Common myeloid progenitor, CD34-positive (primary cell): Measurements from ENCODE around the gene DOP1B.

ENCODE experiments used
- CTCF ChIA-PET: fragments of 350-600 bp; sonication (Branson Sonifier 250); formaldehyde crosslinking; loops from one replicate; lab custom pipeline; 2021; ENCODE audit warnings: antibody characterized with exemption; lab: Charles Lee
- POLR2A ChIA-PET: fragments of 350-600 bp; sonication (Branson Sonifier 250); formaldehyde crosslinking; loops from one replicate; lab custom pipeline; 2021; ENCODE audit warnings: antibody characterized with exemption; lab: Charles Lee
- DNase-seq, 3 donors: peaks; one replicate each; pipeline versions ENCODE4 v3.0.0 to v3.0.0-alpha.2; 2013
- H3K27ac ChIP-seq, 2 experiments: 1 replicate in 1 of 2; 2 replicates in 1 of 2; pipeline ENCODE4 v1.7.0; 2013; ENCODE audit warnings: inconsistent platforms in 2 of 2, low read length in 2 of 2, mild to moderate bottlenecking in 2 of 2, low read depth in 1 of 2, moderate library complexity in 1 of 2; ENCODE audit not compliant: severe bottlenecking in 2 of 2, insufficient read depth in 1 of 2, poor library complexity in 1 of 2
- H3K27me3 ChIP-seq, 5 experiments: replicated peaks in 2 of 5; 1 replicate in 3 of 5; 2 replicates in 2 of 5; pipeline versions ENCODE4 v1.6.1 to v1.7.0; 2013; ENCODE audit warnings: low read length in 4 of 5, mild to moderate bottlenecking in 2 of 5, moderate library complexity in 2 of 5, inconsistent platforms in 1 of 5; ENCODE audit not compliant: insufficient read depth in 5 of 5, control insufficient read depth in 4 of 5
- H3K36me3 ChIP-seq, 4 experiments: 1 replicate in 2 of 4; 2 replicates in 2 of 4; pipeline versions ENCODE4 v1.6.1 to v1.7.0; 2013; ENCODE audit warnings: low read length in 3 of 4, control low read depth in 1 of 4, mild to moderate bottlenecking in 1 of 4; ENCODE audit not compliant: control insufficient read depth in 4 of 4, insufficient read depth in 4 of 4
- H3K4me1 ChIP-seq, 4 experiments: 1 replicate in 3 of 4; 2 replicates in 1 of 4; pipeline versions ENCODE4 v1.6.1 to v1.7.1; 2013; ENCODE audit warnings: low read length in 3 of 4, mild to moderate bottlenecking in 3 of 4, control low read depth in 1 of 4, inconsistent platforms in 1 of 4, moderate library complexity in 1 of 4; ENCODE audit not compliant: control insufficient read depth in 4 of 4, insufficient read depth in 4 of 4; ENCODE audit errors: control extremely low read depth in 1 of 4
- H3K4me3 ChIP-seq, 7 experiments: 1 replicate in 4 of 7; 2 replicates in 3 of 7; pipeline versions ENCODE4 v1.5.1 to v1.7.0; 2013; ENCODE audit warnings: mild to moderate bottlenecking in 7 of 7, low read length in 6 of 7, moderate library complexity in 6 of 7, inconsistent platforms in 2 of 7, low read depth in 2 of 7, control low read depth in 1 of 7; ENCODE audit not compliant: insufficient read depth in 4 of 7, control insufficient read depth in 1 of 7; ENCODE audit errors: extremely low read depth in 1 of 7
- H3K9me3 ChIP-seq, 5 experiments: 1 replicate in 4 of 5; 2 replicates in 1 of 5; pipeline versions ENCODE4 v1.6.1 to v1.7.1; 2013; ENCODE audit warnings: low read length in 4 of 5, mild to moderate bottlenecking in 2 of 5, inconsistent platforms in 1 of 5, low read depth in 1 of 5, moderate library complexity in 1 of 5; ENCODE audit not compliant: control insufficient read depth in 4 of 5, insufficient read depth in 2 of 5; ENCODE audit errors: control extremely low read depth in 1 of 5
- WGBS: methylation state at CpG from one replicate; pipeline ENCODE4 v1.1.5; 2013; ENCODE audit not compliant: insufficient coverage; 5-methylcytosine and 5-hydroxymethylcytosine counted together

DOP1B gene

DNA sequence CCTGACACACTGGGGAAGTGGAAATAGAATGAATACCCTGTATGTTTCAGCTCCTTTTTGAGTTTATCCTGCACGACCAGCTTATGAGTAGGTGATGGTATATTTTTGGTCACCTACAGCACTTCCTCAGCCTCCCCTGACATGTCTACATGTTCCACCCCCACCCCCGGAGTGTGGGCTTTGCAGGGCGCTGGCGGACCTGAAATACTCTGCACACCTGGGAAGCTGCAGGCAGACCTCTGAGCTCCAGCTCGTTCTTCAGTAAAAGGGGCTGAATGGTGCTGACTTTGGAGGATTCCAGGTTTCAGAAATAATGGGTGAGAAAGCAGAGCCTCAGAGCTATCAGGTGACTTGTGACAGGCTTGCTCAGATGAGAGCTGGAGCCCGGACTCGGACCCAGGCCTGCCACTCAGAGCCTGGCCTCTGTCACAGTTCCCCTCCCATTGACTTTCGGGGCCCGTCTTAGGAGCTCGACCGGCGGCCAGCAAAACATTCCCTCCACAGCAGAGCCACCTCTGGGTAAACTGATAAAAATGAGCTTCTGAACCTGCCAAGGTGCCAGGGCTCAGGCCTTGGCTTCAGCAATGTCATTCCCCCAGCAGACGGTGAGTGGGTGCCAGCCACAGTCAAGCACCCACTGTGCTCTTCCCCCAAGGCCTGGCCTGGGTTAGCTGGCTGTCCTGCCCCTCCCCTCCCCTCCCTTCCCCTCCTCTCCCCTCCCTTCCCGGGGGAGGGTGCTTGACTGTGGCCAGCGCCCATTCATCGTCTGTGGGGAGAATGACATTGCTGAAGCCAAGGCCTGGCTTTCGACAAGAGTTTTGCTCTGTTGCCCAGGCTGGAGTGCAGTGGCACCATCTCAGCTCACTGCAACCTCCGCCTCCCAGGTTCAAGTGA is 30.1 kb downstream of the DOP1B start:
- peaks cover 0 to 10% (median 2%) of the 10 kb centered on the region in 4 experiments for H3K36me3 ChIP-seq
- H3K9me3 ChIP-seq = no peaks in the 10 kb centered on the region
- no peak overlapping the region for H3K27ac ChIP-seq
- DNase-seq = no peak
- H3K27me3 ChIP-seq = no peaks in the 10 kb centered on the region
- ChIA-PET CTCF (interaction anchor here (0.6 to 2.4 kb wide), 5 partner anchors 9 to 45 kb away, joined by 3 to 8 read pairs (median 4); no protein-coding TSS in a partner anchor), POLR2A (interaction anchor here (0.6 kb wide), 1 partner anchor 59 kb away, joined by 4 read pairs; no protein-coding TSS in a partner anchor)
- 95% methylated on average over 12 of the region's 18 CpGs for WGBS
- no peak overlapping the region for H3K4me3 ChIP-seq
- peaks cover 2 to 18% (median 5%) of the 10 kb centered on the region in 4 experiments for H3K4me1 ChIP-seq

GRCh38 chr21:36188081-36188681 is 31.6 kb downstream of the DOP1B start:
- Histone ChIP-seq H3K27ac (no peak overlapping the region), H3K4me3 (no peak overlapping the region), H3K9me3 (no peaks in the 10 kb centered on the region), H3K27me3 (no peaks in the 10 kb centered on the region), H3K36me3 (peaks cover 0 to 10% (median under 1%) of the 10 kb centered on the region in 4 experiments), H3K4me1 (peaks cover 2 to 17% (median 5%) of the 10 kb centered on the region in 4 experiments)
- ChIA-PET POLR2A (no interaction called here), CTCF (interaction anchor here (0.6 to 2.4 kb wide), 12 partner anchors 11 to 103 kb away, joined by 3 to 8 read pairs (median 3); no protein-coding TSS in a partner anchor)
- 100% methylated on average over 6 of the region's 8 CpGs for WGBS
- DNase-seq = no peak

GRCh38 chr21:36188937-36189336 is 32.3 kb downstream of the DOP1B start:
- WGBS = 0% methylated on average over 1 of the region's 2 CpGs

GRCh38 chr21:36190736-36191135 is 34.1 kb downstream of the DOP1B start:
- no peaks in the 10 kb centered on the region for H3K27me3 ChIP-seq
- H3K36me3 ChIP-seq = peaks cover 0 to 3% (median 0%) of the 10 kb centered on the region in 4 experiments
- H3K4me1 ChIP-seq = peaks cover 2 to 14% (median 5%) of the 10 kb centered on the region in 4 experiments
- CTCF ChIA-PET = interaction anchor here (0.6 to 1.0 kb wide), 2 partner anchors 20 to 37 kb away, joined by 4 read pairs; no protein-coding TSS in a partner anchor
- no peak overlapping the region for H3K27ac ChIP-seq
- H3K4me3 ChIP-seq = no peak overlapping the region
- 81% methylated on average over 2 of the region's 4 CpGs for WGBS
- DNase-seq = no peak
- no peaks in the 10 kb centered on the region for H3K9me3 ChIP-seq
- POLR2A ChIA-PET = no interaction called here

More at GRCh38 chr21:36188937-36189336, 32.3 kb downstream of the DOP1B start:
- DNase-seq = peak in 2 of 3 donors; percentile 20 to 21
- ChIA-PET CTCF (interaction anchor here (0.8 to 1.6 kb wide), 5 partner anchors 13 to 48 kb away, joined by 3 to 6 read pairs (median 5); no protein-coding TSS in a partner anchor), POLR2A (no interaction called here)
- Histone ChIP-seq H3K36me3 (peaks cover 0 to 10% (median 0%) of the 10 kb centered on the region in 4 experiments), H3K4me1 (peaks cover 2 to 17% (median 5%) of the 10 kb centered on the region in 4 experiments), H3K27me3 (no peaks in the 10 kb centered on the region), H3K9me3 (no peaks in the 10 kb centered on the region), H3K27ac (no peak overlapping the region), H3K4me3 (no peak overlapping the region)

DNA sequence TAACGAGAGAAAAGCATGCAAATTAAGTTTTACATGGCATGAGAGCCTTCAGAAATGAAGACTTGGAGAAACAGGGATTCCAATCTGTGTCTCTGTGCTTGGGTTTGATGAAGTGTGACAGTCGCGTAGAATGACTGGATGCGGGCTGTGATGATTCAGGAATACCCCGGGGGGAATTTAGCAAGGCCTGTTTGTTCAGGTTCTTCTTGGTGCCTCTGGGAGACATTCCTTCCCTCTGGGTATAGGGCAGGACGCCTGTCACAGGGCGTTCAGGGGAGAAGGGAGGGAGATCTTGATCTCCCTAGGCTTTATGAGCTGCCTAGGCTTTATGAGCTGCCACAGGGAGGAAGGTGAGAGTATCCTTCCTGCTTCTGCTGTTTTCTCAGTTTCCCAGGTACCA is 36.6 kb downstream of the DOP1B start:
- no peak overlapping the region for H3K4me3 ChIP-seq
- WGBS = 90% methylated on average over 3 of the region's 7 CpGs
- POLR2A ChIA-PET = no interaction called here

GRCh38 chr21:36194024-36194423 is 37.4 kb downstream of the DOP1B start:
- H3K27me3 ChIP-seq = no peaks in the 10 kb centered on the region
- H3K4me1 ChIP-seq = peaks cover 0 to 2% (median 1%) of the 10 kb centered on the region in 4 experiments
- ChIA-PET POLR2A (no interaction called here), CTCF (interaction anchor here (1.0 kb wide), 1 partner anchor 10 kb away, joined by 4 read pairs; no protein-coding TSS in a partner anchor)
- H3K27ac ChIP-seq = no peak overlapping the region
- DNase-seq = no peak
- WGBS = 96% methylated on average over 3 of the region's 3 CpGs
- no peak overlapping the region for H3K4me3 ChIP-seq
- no peaks in the 10 kb centered on the region for H3K36me3 ChIP-seq
- no peaks in the 10 kb centered on the region for H3K9me3 ChIP-seq

More for the DNA sequence above, 36.6 kb downstream of the DOP1B start:
- Histone ChIP-seq H3K27me3 (no peaks in the 10 kb centered on the region), H3K4me1 (peaks cover 2 to 10% (median 5%) of the 10 kb centered on the region in 4 experiments), H3K27ac (no peak overlapping the region), H3K36me3 (no peaks in the 10 kb centered on the region), H3K9me3 (no peaks in the 10 kb centered on the region)
- CTCF ChIA-PET = no interaction called here
- DNase-seq = no peak
